Activated T-helper 9 cell treated with anti-CD3 and anti-CD28 coated beads, Interleukin-2, amount 50 U/mL, for 16 hours (primary cell): ENCODE results near the gene STON2.
"Not testable (repeated sequence)": the region's sequence is repeated elsewhere in the genome, so short reads cannot be mapped to it uniquely, and the experiment has no call there.

Source experiments
- DNase-seq: peaks from one replicate; pipeline ENCODE4 v3.0.0-alpha.2; 2020; ENCODE audit warnings: low read depth

STON2 gene

GRCh38 chr14:81265636-81266169 lies 134.4 kb downstream of the STON2 start:
- no peak for DNase-seq

GRCh38 chr14:81264671-81265070 lies 135.5 kb downstream of the STON2 start:
- no peak for DNase-seq

- DNase-seq, result no peak
Measured at GRCh38 chr14:81263777-81264410, 136.2 kb downstream of the STON2 start.

- no peak for DNase-seq
Measured at GRCh38 chr14:81261176-81261575, 138.9 kb downstream of the STON2 start.

- no peak for DNase-seq
Measured at GRCh38 chr14:81260732-81261131, 139.4 kb downstream of the STON2 start.

- DNase-seq, result no peak
Measured at GRCh38 chr14:81256289-81256960, 143.7 kb downstream of the STON2 start.

GRCh38 chr14:81252278-81252677 lies 147.8 kb downstream of the STON2 start:
- DNase-seq, result no peak

- no peak for DNase-seq
Measured at GRCh38 chr14:81247271-81247766, 152.8 kb downstream of the STON2 start.

- no peak for DNase-seq
Measured at GRCh38 chr14:81246461-81247270, 153.5 kb downstream of the STON2 start.

- DNase-seq, result no peak
Measured at GRCh38 chr14:81245771-81246170, 154.4 kb downstream of the STON2 start.

- DNase-seq, result not testable (repeated sequence)
Measured at GRCh38 chr14:81244431-81244830, 155.7 kb downstream of the STON2 start.

GRCh38 chr14:81243499-81243898 lies 156.6 kb downstream of the STON2 start:
- no peak for DNase-seq

- not testable (repeated sequence) for DNase-seq
Measured at GRCh38 chr14:81236849-81237248, 163.3 kb downstream of the STON2 start.

GRCh38 chr14:81236138-81236537 lies 164.0 kb downstream of the STON2 start:
- DNase-seq, result no peak

GRCh38 chr14:81235096-81235495 lies 165.0 kb downstream of the STON2 start:
- DNase-seq, result no peak

- DNase-seq, result no peak
Measured at GRCh38 chr14:81234278-81234677, 165.8 kb downstream of the STON2 start.

- no peak for DNase-seq
Measured at GRCh38 chr14:81233615-81234014, 166.5 kb downstream of the STON2 start.

- no peak for DNase-seq
Measured at GRCh38 chr14:81231540-81231939, 168.6 kb downstream of the STON2 start.

- DNase-seq, result no peak
Measured at GRCh38 chr14:81224222-81224621, 175.9 kb downstream of the STON2 start.

GRCh38 chr14:81223788-81224187 lies 176.3 kb downstream of the STON2 start:
- not testable (repeated sequence) for DNase-seq

GRCh38 chr14:81222691-81223090 lies 177.4 kb downstream of the STON2 start:
- DNase-seq, result no peak

GRCh38 chr14:81222126-81222525 lies 178.0 kb downstream of the STON2 start:
- DNase-seq, result no peak
